ENCODE data around the gene HMCN2. TPM values are rescaled to one million over a fixed set of nuclear protein-coding genes. Genes with fewer than 3 reads are reported as not detected.

Gene HMCN2
- total RNA-seq, 1 donor from 2014 or later: not detected

- H3K4me1 Mint-ChIP-seq: no peaks in the 10 kb centered on the region
- ATAC-seq (ENCODE audit: low read depth): no peak
- no peak for DNase-seq
- H3K27me3 Mint-ChIP-seq: peaks cover 1% of the 10 kb centered on the region
- no peak for TF ChIP-seq CTCF (IDR thresholded peaks at IDR 0.05)
- POLR2A ChIA-PET: no interaction called here
- no peak overlapping the region for H3K4me3 Mint-ChIP-seq
- CTCF ChIA-PET: no interaction called here
- no peaks in the 10 kb centered on the region for H3K9me3 Mint-ChIP-seq
- intact Hi-C loops (cut with micrococcal nuclease): loop anchor here (5.0 kb wide), 1 partner anchor 173 kb away; no protein-coding TSS in a partner anchor
- no peaks in the 10 kb centered on the region for H3K36me3 Mint-ChIP-seq (ENCODE audit: low read depth)
- H3K27ac Mint-ChIP-seq: no peak overlapping the region
Observed at GRCh38 chr9:130414910-130415746, 149.6 kb downstream of the HMCN2 start.

GRCh38 chr9:130417602-130418001, 152.0 kb downstream of the HMCN2 start:
- H3K27me3 Mint-ChIP-seq: no peaks in the 10 kb centered on the region
- intact Hi-C loops (cut with micrococcal nuclease): loop anchor here (5.0 kb wide), 1 partner anchor 175 kb away; no protein-coding TSS in a partner anchor

GRCh38 chr9:130418776-130419175, 153.2 kb downstream of the HMCN2 start:
- POLR2A ChIA-PET: no interaction called here
- no peak for TF ChIP-seq CTCF (IDR thresholded peaks at IDR 0.05)
- no peaks in the 10 kb centered on the region for H3K36me3 Mint-ChIP-seq (ENCODE audit: low read depth)
- no peaks in the 10 kb centered on the region for H3K9me3 Mint-ChIP-seq
- intact Hi-C loops (cut with micrococcal nuclease): loop anchor here (5.0 kb wide), 1 partner anchor 176 kb away; no protein-coding TSS in a partner anchor
- no peaks in the 10 kb centered on the region for H3K4me1 Mint-ChIP-seq
- no peaks in the 10 kb centered on the region for H3K27me3 Mint-ChIP-seq
- no peak overlapping the region for H3K27ac Mint-ChIP-seq
- DNase-seq (no peak), ATAC-seq (ENCODE audit: low read depth) (no peak)
- CTCF ChIA-PET: no interaction called here
- no peak overlapping the region for H3K4me3 Mint-ChIP-seq

More at GRCh38 chr9:130417602-130418001, 152.0 kb downstream of the HMCN2 start:
- ChIA-PET CTCF (no interaction called here), POLR2A (no interaction called here)
- no peak overlapping the region for H3K4me3 Mint-ChIP-seq
- no peak for TF ChIP-seq CTCF (IDR thresholded peaks at IDR 0.05)
- no peak overlapping the region for H3K27ac Mint-ChIP-seq
- H3K4me1 Mint-ChIP-seq: no peaks in the 10 kb centered on the region
- H3K36me3 Mint-ChIP-seq (ENCODE audit: low read depth): no peaks in the 10 kb centered on the region
- ATAC-seq (ENCODE audit: low read depth): no peak
- no peaks in the 10 kb centered on the region for H3K9me3 Mint-ChIP-seq
- no peak for DNase-seq

- Mint-ChIP-seq H3K27ac (no peak overlapping the region), H3K27me3 (no peaks in the 10 kb centered on the region), H3K9me3 (no peaks in the 10 kb centered on the region), H3K4me1 (no peaks in the 10 kb centered on the region), H3K4me3 (no peak overlapping the region), H3K36me3 (ENCODE audit: low read depth) (no peaks in the 10 kb centered on the region)
- ChIA-PET POLR2A (interaction anchor here (0.7 kb wide), 1 partner anchor 169 kb away, joined by 8 read pairs; no protein-coding TSS in a partner anchor), CTCF (no interaction called here)
- ATAC-seq (ENCODE audit: low read depth): no peak
- intact Hi-C loops (cut with micrococcal nuclease): loop anchor here (5.0 kb wide), 1 partner anchor 177 kb away; no protein-coding TSS in a partner anchor
- no peak for DNase-seq
- TF ChIP-seq CTCF (IDR thresholded peaks at IDR 0.05): no peak
Observed at GRCh38 chr9:130419521-130420035, 154.0 kb downstream of the HMCN2 start.

- H3K4me3 Mint-ChIP-seq: no peak overlapping the region
- H3K27ac Mint-ChIP-seq: no peak overlapping the region
- intact Hi-C loops (cut with micrococcal nuclease): no loop called here
- H3K9me3 Mint-ChIP-seq: no peaks in the 10 kb centered on the region
- POLR2A ChIA-PET: no interaction called here
- TF ChIP-seq CTCF (IDR thresholded peaks at IDR 0.05): no peak
- H3K27me3 Mint-ChIP-seq: peaks cover 3% of the 10 kb centered on the region
- ATAC-seq (ENCODE audit: low read depth) (no peak), DNase-seq (no peak)
- H3K4me1 Mint-ChIP-seq: no peaks in the 10 kb centered on the region
- H3K36me3 Mint-ChIP-seq (ENCODE audit: low read depth): no peaks in the 10 kb centered on the region
- CTCF ChIA-PET: no interaction called here
Observed at GRCh38 chr9:130421154-130421801, 155.7 kb downstream of the HMCN2 start.

Data from activated B cell treated with CpG ODN at 0.5 μM for 24 hours (primary cell).